Neural cell (in vitro differentiated cells): ENCODE measurements around the gene RBFOX2.

Experiments
- EP300 ChIP-seq: fragments of 450-650 bp; conservative IDR thresholded peaks from 2 replicates; pipeline ENCODE4 v1.6.1; 2014; ENCODE audit warnings: antibody characterized with exemption, mild to moderate bottlenecking, moderate library complexity; ENCODE audit not compliant: poor library complexity, severe bottlenecking
- MXI1 ChIP-seq: fragments of 450-650 bp; conservative IDR thresholded peaks from 2 replicates; pipeline ENCODE4 v1.6.1; 2014; ENCODE audit warnings: antibody characterized with exemption, mild to moderate bottlenecking; ENCODE audit not compliant: poor library complexity, severe bottlenecking
- TF ChIP-seq, protein P1 (sequence below): fragments of 450-650 bp; IDR thresholded peaks from 2 replicates; pipeline ENCODE4 v1.5.1; 2014; ENCODE audit warnings: antibody characterized with exemption, mild to moderate bottlenecking, moderate library complexity; ENCODE audit not compliant: poor library complexity, severe bottlenecking

DNA sequence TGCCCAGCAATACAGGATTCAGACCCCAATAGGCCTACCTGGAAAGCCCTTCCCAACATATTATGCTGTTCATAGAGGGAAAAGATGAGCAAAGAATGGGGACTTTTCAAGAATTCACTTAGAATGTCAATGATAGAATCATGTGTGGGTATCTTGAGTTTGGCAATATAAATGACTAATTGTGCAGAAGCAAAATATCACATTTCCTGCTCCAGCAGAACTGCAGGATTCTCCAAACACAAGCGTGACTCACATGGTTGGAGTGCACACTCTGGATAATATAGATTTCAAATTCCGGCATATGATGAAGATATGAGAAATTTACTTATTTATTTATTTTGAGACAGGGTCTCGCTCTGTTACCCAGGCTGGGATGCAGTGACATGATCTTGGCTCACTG lies 323.5 kb downstream of the RBFOX2 start:
- TF ChIP-seq, protein P1, sequence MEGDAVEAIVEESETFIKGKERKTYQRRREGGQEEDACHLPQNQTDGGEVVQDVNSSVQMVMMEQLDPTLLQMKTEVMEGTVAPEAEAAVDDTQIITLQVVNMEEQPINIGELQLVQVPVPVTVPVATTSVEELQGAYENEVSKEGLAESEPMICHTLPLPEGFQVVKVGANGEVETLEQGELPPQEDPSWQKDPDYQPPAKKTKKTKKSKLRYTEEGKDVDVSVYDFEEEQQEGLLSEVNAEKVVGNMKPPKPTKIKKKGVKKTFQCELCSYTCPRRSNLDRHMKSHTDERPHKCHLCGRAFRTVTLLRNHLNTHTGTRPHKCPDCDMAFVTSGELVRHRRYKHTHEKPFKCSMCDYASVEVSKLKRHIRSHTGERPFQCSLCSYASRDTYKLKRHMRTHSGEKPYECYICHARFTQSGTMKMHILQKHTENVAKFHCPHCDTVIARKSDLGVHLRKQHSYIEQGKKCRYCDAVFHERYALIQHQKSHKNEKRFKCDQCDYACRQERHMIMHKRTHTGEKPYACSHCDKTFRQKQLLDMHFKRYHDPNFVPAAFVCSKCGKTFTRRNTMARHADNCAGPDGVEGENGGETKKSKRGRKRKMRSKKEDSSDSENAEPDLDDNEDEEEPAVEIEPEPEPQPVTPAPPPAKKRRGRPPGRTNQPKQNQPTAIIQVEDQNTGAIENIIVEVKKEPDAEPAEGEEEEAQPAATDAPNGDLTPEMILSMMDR, result no peak
- TF ChIP-seq MXI1 (no peak), EP300 (no peak)
